LHCN-M2 (cell line): ENCODE data around the gene FAM216B. TPM values are rescaled to one million over a fixed set of nuclear protein-coding genes. Genes with fewer than 3 reads are reported as not detected.

Experiments used
- DNase-seq: peaks from one replicate; pipeline ENCODE4 v3.0.0-alpha.2; 2012; ENCODE audit warnings: low read depth
- total RNA-seq: library from RNA; depleted of rRNA; stranded (reverse); fragments of >200 nt; gene quantifications from 2 replicates; pipeline ENCODE4 v1.2.3, GENCODE V29; 2014; rRNA removed

The FAM216B gene
- total RNA-seq, 1 experiment from 2014 or later = not detected

DNA sequence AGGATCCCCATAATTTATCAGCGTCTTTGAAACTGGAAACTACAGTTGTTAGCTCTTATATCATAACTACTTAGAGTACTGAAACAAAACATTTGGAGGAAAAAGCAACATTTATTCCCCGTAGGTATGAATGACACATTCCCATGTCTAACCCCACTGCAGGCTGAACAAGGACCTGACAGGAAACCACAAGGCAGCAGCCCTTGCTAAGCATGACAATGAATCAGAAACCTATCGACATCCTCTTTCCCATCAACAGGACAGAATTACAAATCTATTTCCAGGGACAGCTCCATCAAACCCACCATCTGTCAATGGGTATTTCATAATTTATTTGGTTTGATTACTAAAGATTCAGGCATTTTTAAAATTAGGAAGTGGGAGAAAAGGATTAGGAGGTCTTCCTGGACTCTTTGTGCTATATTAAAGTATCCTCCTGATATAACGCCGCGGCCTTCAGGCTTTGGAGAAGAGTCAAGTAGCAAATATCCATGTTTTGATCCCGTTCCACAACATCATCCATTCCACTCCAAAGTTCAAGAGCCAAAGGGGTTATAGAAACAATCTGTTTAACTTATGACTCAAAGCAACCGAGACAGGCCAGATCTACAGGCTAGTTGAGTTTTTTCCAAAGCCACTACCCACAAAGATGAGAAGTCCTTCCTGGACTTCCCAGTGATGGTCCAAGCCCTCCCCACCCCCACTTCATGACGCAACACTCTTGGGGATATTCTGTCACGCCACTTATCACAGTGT is 51.1 kb downstream of the FAM216B start:
- peak; percentile 96 for DNase-seq

DNA sequence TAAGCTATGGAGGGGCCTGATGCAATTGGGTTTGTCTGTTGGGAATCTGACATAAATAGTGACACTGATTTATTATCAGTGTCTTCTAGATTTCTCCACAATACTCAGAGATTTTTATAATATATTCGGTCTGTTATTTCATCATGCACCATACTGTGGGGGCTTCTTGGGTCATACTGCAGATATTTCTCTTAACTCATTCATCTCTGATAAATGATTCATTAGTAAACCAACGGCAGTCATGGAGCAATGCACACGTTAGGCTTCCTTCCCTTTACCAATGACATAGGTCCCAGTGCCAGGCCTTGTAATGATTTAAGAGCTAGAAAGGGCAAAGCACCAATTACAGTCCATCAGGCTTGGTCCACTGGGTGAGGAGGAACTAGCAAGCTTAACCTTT is 53.6 kb downstream of the FAM216B start:
- DNase-seq = no peak

- peak; percentile 63 for DNase-seq
Observed at GRCh38 chr13:42836930-42837690, 55.7 kb downstream of the FAM216B start.

Other genes with a start within 250 kb of the FAM216B start
- gene TNFSF11, start 207.4 kb upstream of the FAM216B start, total RNA-seq = not detected in 2 replicates
- 2.3 and 6.3 TPM in 2 replicates for gene EPSTI1, start 210.7 kb downstream of the FAM216B start, total RNA-seq
- 7.2 and 9.8 TPM in 2 replicates for gene DNAJC15, start 242.0 kb downstream of the FAM216B start, total RNA-seq